HCT116 (cell line): ENCODE results near the gene CACNB2.
"Not testable (repeated sequence)": the region's sequence is repeated elsewhere in the genome, so short reads cannot be mapped to it uniquely, and the experiment has no call there.

Source experiments
- CBX3 ChIP-seq: IDR thresholded peaks from 2 replicates; pipeline ENCODE4 v1.6.1; 2012; ENCODE audit warnings: low read depth
- EZH2phosphoT487 ChIP-seq: fragments of 200-600 bp; IDR thresholded peaks from 2 replicates; pipeline ENCODE4 v1.6.1; 2018; ENCODE audit warnings: antibody characterized with exemption, borderline replicate concordance
- JUND ChIP-seq: IDR thresholded peaks from 2 replicates; pipeline ENCODE4 v1.6.1; 2012
- POLR2A ChIP-seq: IDR thresholded peaks from 2 replicates; pipeline ENCODE4 v1.7.0; 2011; ENCODE audit warnings: borderline replicate concordance; ENCODE audit not compliant: insufficient read depth, insufficient read length; ENCODE audit errors: extremely low read depth
- POLR2AphosphoS5 ChIP-seq: IDR thresholded peaks from 2 replicates; pipeline ENCODE4 v1.6.1; 2011; ENCODE audit warnings: mild to moderate bottlenecking, low read depth, low read length, moderate library complexity
- RAD21 ChIP-seq: IDR thresholded peaks from 2 replicates; pipeline ENCODE4 v1.6.1; 2012; ENCODE audit warnings: low read depth, mild to moderate bottlenecking
- TCF7L2 ChIP-seq: IDR thresholded peaks from 2 replicates; pipeline ENCODE4 v1.7.0; 2011; ENCODE audit warnings: borderline replicate concordance, inconsistent platforms; ENCODE audit not compliant: insufficient read depth, insufficient read length; ENCODE audit errors: extremely low read depth
- ZNF274 ChIP-seq: fragments of 200-500 bp; sonication (Bioruptor generic); IDR thresholded peaks from 2 replicates; pipeline ENCODE4 v1.6.1; 2014; ENCODE audit warnings: mild to moderate bottlenecking, low read depth, low read length, inconsistent platforms
- TF ChIP-seq, protein P1 (sequence below), 3 experiments: fragments of 200-600 bp in 1 of 3; sonication (generic) in 1 of 3; IDR thresholded peaks in 2 of 3; conservative IDR thresholded peaks in 1 of 3; 2 replicates each; pipeline ENCODE4 v1.5.1; 2012 to 2017; ENCODE audit warnings: low read depth in 2 of 3, low read length in 2 of 3, antibody characterized with exemption in 1 of 3, borderline replicate concordance in 1 of 3, control low read depth in 1 of 3, mild to moderate bottlenecking in 1 of 3, mixed read lengths in 1 of 3, mixed run types in 1 of 3, moderate library complexity in 1 of 3; ENCODE audit not compliant: insufficient read depth in 1 of 3
- TF ChIP-seq, protein P2 (sequence below): IDR thresholded peaks from 2 replicates; pipeline ENCODE4 v1.6.1; 2012

DNA sequence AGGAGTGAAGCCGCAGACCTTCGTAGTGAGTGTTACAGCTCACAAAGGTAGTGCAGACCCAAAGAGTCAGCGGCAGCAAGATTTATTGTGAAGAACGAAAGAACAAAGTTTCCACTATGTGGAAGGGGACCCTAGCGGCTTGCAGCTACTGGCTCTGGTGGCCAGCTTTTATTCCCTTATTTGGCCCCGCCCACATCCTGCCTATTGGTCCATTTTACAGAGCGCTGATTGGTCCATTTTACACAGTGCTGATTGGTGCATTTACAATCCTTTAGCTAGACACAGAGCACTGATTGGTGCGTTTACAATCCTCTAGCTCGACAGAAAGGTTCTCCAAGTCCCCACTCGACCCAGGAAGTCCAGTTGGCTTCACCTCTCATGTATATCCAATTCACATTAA lies 446.4 kb downstream of the CACNB2 start:
- TF ChIP-seq POLR2AphosphoS5, EZH2phosphoT487, JUND, POLR2A, RAD21, TCF7L2, CBX3, ZNF274: not testable (repeated sequence)
- TF ChIP-seq, protein P1, sequence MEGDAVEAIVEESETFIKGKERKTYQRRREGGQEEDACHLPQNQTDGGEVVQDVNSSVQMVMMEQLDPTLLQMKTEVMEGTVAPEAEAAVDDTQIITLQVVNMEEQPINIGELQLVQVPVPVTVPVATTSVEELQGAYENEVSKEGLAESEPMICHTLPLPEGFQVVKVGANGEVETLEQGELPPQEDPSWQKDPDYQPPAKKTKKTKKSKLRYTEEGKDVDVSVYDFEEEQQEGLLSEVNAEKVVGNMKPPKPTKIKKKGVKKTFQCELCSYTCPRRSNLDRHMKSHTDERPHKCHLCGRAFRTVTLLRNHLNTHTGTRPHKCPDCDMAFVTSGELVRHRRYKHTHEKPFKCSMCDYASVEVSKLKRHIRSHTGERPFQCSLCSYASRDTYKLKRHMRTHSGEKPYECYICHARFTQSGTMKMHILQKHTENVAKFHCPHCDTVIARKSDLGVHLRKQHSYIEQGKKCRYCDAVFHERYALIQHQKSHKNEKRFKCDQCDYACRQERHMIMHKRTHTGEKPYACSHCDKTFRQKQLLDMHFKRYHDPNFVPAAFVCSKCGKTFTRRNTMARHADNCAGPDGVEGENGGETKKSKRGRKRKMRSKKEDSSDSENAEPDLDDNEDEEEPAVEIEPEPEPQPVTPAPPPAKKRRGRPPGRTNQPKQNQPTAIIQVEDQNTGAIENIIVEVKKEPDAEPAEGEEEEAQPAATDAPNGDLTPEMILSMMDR (IDR thresholded peaks at IDR 0.05 in 2 of 3, conservative IDR thresholded peaks at IDR 0.05 in 1 of 3; ENCODE audit: borderline replicate concordance in 1 of 3, insufficient read depth in 1 of 3, low read depth in 2 of 3, low read length in 2 of 3) = not testable (repeated sequence)
- TF ChIP-seq, protein P2, sequence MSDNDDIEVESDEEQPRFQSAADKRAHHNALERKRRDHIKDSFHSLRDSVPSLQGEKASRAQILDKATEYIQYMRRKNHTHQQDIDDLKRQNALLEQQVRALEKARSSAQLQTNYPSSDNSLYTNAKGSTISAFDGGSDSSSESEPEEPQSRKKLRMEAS = not testable (repeated sequence)
